GM15510 (cell line): Measurements from ENCODE around the gene CIAO2A.

Experiments
- POLR2A ChIP-seq: IDR thresholded peaks from 3 replicates; pipeline ENCODE4 v1.6.1; 2011; ENCODE audit warnings: borderline replicate concordance; ENCODE audit not compliant: insufficient read length; ENCODE audit errors: extremely low read depth

Gene CIAO2A

DNA sequence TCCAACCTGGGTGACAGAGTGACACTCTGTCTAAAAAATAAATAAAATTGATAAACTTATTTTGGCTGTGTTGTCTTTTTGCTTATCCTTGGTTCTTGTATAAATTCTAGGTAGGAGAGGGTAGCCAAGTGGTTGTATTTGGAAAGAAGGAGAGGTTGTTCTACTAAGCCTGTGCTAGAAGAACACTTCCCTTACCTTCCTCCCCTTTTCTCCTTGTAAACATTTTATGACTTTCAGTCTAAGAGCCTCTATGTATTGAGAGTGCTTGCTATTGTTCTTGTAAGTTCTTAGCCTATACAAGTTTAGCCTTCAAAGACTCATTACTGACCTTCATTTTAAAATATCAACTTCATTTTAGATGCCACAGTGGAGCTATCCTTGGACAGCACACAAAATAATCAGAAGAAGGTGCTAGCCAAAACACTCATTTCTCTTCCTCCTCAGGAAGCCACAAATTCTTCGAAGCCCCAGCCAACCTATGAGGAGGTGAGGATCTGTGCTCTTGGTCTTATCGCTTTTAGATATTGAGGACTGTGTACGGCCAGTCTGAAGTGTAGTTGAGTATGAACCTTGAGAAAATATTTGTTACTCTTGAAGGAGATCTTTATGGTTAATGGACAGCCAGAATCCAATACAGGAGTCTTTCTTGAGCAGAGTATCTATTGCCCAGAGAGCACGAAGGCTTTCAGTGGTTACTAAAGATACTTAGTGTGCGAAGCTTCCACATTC, 24.3 kb upstream of the CIAO2A start:
- no peak for TF ChIP-seq POLR2A

DNA sequence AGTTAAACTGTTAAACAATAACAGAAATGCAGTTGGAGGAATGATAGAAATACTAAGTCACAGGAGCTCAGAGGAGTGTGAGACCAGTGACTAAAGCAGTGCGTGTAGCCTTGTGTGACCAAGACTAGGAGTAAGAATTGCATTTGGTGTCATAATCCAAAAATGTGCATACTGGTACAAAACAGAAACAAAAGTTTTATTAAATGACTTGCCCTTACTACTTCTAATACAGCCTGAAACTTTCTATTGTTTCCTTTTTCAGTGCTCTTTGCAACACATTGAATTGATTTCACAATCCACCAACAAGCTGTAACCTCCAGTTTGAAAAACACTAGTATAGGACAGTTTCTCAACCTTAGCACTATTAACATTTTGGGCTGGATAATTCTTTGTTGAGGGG, 19.3 kb upstream of the CIAO2A start:
- no peak for TF ChIP-seq POLR2A

DNA sequence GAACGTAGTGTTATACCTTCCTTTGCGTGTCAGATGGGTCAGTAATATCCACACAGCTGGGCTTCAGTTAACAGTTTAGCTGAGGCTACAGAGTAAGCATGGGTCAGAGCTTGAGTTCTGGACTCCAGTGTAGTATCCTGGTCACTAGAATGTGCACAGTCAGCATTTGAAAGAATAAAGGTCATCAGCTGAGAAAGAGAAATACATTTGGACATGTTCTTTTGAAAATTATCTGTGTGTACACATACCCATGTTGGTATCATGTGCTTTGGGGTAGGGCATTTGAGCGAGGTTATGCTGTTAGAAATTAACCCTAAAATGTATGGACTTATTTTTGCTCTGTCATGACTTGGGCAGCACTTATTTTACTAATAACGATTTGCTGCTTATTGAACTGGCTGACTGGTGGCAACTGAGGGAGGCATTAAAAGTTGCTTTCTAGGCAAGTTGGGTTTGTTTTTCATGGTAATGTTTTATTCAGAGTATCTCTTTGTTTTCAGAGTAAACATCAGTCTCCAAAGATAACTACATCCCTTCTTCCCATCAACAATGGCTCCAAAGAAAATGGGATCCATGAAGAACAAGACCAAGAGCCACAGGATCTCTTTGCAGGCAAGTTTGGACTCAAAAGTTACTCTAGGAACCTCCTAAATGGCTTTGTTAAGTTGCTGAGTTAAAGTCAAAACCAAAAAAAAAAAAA, 18.6 kb upstream of the CIAO2A start:
- no peak for TF ChIP-seq POLR2A

DNA sequence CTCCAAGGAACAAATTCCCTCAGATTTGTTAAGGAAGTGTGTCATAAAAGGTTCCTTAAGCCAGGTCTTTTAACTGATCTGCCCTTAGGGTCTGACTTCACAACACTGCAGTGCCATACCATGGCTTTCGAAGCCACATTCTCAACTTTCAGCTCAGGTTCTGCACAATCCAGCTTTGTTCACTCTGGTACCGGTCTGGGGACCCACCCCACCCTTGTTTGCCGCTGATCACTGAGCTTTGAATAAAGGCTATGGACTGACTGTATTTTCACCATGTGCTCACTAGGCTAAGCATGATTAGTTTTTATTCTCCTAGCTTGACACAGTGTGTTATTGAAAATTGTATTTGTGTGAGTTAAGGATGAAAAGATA, 18.0 kb upstream of the CIAO2A start:
- TF ChIP-seq POLR2A: no peak

DNA sequence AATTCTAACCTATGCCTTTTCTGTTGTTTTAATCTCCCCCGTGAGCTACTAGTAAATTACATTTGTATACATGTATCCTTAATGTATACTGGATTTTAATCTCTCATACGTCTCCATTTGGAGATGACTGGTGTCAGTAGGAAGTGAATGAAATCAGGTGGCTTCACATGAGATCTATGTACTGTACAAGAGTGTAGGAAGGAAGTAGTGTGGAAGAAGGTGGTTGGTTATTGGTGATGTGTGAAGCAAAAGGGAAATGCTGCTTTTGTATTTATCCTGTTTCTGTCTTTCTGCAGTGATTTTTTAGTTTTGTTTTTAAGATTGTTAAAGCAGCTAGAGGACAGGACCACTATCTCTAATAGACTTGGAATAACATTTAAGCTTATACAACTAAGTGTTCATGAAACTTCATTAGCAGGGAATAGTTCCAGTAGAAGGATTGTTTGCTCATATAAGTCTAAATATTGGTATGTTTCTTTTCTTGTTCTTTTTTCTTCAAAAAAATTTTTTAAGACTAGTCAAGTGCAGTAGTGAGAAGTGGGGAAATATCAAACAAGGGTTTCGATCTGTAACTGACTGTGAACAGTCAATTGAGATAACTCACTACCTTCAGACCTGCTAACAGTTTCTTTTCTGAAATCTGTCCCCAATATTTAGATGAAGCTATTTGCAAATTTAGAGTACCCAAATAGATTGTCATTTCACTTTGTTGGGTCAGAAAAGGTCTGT, 17.5 kb upstream of the CIAO2A start:
- TF ChIP-seq POLR2A: no peak

DNA sequence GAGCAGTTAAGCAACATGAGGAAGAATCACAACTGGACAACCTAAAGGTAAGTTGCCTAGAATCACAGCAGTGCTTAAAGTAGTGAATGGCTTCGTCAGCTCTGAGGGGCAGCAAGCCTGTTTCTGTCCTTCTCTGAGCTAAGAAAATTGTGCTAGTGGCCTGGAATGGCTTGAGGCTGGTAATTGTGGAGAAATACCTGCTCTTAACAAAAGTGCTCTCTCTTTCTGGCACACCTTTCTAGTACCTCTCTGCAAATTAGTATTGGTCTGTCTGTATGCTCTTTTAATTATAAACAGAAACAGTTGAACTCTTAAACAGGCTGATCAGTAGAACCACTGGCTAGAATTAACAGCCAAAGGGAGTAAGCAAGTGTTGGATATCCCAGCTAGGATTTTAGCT, 13.7 kb upstream of the CIAO2A start:
- TF ChIP-seq POLR2A: no peak

DNA sequence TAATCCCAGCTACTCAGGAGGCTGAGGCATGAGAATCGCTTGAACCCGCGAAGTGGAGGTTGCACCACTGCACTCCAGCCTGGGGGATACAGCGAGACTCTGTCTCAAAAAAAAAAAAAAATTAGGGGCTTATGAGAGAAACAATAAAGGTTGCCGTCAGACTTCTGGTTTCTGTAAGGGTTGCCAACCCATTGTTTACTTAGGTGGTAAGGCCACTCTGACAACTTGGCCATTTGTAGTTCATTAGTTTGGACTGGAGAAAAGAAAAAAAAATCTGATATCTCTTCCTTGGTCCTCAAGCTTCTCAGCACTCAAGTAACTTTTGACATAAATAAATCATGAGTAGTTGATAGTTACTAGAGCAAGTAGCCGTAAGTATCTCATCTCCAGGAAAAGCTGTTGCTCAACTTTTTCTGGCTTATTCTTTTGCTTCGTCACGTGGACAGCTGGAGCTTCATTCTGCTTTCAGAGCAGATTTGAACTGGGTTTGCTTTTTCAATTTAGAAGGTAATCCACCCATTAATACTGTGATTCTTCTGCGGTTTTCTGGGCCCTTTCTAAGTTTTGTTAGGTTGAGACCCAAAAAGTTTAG, 11.6 kb upstream of the CIAO2A start:
- TF ChIP-seq POLR2A: no peak

DNA sequence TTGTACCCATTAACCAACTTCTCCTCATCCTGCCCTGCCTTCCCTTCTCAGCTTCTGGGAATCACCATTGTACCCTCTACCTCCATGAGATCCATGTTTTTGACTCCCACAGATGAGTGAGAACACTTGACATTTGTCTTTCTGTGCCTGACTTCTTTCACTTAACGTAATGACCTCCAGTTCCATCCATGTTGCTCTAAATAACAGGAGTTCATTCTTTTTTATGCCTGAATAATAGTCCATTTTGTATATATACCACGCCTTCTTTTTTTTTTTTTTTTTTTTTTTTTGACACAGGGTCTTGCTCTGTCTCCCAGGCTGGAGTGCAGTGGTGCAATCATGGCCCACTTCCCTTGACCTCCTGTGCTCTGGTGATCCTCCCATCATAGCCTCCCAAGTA, 8.9 kb upstream of the CIAO2A start:
- TF ChIP-seq POLR2A: no peak

DNA sequence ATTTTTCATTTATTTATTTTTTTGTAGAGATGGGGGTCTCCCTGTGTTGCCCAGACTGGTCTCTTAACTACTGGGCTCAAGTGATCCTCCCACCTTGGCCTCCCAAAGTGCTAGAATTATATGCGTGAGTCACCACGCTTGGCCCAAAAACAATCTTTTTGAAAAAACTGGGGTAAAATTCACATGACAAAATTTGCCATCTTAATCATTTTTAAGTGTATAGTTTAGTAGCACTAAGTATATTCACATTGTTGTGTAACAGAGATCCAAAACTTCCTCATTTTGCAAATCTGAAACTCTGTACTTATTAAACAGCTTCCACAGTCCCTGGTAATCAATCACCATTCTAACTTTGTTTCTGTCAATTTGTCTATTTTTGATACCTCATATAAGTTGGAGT, 7.3 kb upstream of the CIAO2A start:
- TF ChIP-seq POLR2A: no peak

DNA sequence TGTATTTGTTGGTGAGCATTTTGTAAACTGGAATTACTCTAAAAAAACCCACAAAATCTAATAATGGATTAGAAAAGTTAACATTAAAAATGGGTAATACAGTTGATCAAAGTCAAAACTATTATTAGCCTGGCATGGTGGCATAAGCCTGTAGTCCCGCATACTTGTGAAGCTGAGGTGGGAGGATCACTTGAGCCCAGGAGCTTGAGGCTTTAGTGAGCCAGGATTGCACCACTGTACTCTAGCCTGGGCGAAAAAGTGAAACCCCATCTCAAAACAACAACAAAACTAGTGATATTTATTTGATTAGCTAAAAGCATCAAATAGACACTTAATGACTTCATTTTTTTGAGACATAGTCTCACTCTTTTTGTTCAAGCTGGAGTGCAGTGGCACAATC, 5.7 kb upstream of the CIAO2A start:
- no peak for TF ChIP-seq POLR2A

DNA sequence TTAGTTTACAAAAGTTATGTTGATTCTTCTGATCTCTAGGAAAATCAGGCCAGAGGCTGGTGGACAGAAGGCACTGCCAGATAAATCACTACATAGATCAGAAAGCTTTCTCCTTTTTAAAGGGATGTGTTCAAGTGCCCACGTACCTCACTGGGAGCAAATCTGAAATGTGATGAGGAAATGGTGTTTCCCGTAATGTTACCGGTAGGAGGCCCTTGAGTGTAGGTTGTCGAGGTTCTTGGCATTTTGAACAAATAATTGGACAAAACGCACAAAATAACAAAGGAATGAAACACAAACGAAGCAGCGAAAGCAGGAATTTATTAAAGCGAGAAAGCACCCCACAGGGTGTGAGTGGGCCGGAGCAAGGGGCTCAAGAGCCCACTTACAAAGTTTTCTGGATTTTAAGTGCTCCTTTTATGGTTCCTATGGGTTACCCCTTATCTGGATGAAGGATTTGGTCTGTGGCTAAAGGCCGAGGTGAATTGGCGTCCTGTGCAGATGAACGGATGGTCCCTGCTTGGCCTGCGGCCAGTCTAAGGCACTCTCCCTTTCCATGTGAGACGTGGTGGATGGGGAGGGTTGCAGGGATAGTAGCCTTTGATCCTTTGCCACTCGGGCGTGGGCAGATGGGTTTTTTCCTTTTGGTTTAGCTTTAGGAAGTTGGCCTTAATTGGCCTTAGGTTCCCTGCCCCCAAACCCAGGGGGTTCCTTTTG, 3.2 kb upstream of the CIAO2A start:
- no peak for TF ChIP-seq POLR2A

DNA sequence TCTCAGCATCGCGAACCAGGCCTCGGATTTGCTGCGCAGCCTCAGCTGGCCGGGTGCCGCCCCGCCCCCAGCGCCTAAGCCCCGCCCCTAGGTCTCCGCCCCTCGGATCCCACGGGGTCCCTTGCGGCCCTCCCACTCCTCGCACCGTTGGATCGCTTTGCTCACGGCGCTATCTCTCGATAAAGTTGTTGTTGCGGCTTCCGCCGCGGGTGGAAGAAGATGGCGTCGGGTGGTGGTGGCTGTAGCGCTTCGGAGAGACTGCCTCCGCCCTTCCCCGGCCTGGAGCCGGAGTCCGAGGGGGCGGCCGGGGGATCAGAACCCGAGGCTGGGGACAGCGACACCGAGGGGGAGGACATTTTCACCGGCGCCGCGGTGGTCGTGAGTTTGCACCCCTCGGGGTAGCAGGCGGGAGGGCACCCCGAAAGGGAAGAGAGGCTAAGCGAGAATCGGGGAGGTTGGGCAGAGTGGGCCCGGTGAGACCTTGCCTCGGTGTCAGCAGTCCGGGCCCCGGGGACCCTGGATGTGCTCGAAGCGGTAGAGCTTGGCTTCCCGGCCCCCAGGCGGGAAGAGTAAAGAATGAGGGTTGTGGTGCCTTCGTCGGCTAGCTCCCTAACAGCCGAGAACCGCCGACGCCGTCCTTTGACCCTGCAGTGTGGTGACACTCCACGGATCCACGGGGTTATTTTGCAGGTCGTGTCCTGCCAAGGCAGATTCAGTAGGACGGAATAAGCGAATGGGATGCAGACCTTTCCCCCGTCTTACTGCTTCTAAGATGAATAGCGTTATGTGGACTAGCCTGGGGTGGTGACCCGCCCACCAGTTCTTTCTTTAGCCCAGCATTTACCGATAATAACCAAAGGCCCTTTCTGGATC, 2.4 kb upstream of the CIAO2A start, which contains the start of gene SNX1:
Gene SNX1 (plus strand): TSS at position 188 of the 873 bp plus-strand sequence. CDS start 32 bp downstream, at position 220.
- TF ChIP-seq POLR2A: peak; percentile 91

DNA sequence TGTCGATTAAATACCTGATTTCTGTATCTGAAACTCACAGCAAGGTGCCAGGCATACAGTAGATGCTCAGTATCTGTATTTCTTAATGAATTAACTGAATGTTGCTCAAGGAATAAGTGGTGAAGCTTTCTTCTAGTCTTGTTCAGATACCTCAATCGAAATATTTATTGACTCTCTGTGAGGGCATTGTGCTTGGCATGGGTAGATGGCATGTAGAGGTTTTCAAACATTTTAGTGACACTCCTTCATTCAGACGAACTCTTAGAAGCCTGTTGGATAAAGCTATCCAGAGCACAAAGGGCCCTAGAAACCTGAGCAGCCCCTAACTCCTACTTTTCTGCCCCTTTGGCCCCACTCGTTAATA, 1.8 kb upstream of the CIAO2A start:
- no peak for TF ChIP-seq POLR2A
